Keratinocyte (primary cell): ENCODE data around the gene NOP14. TPM values are rescaled to one million over a fixed set of nuclear protein-coding genes. Genes with fewer than 3 reads are reported as not detected.
"Not testable (repeated sequence)": the region's sequence is repeated elsewhere in the genome, so short reads cannot be mapped to it uniquely, and the experiment has no call there.

Experiments
- DNase-seq: peaks from one replicate; pipeline ENCODE4 v3.0.0-alpha.2; 2011; ENCODE audit warnings: low read depth, missing footprints, low spot score
- FAIRE-seq: peaks from 2 replicates; lab custom pipeline; 2011; peaks lifted over from hg19 to GRCh38; lab: Jason Lieb, UNC
- H2AFZ ChIP-seq: 2 replicates; pipeline ENCODE4 v1.6.0; 2012; ENCODE audit warnings: low read length, control low read depth, inconsistent platforms; ENCODE audit not compliant: control insufficient read depth
- H3K27ac ChIP-seq: 2 replicates; pipeline ENCODE4 v1.5.1; 2011; ENCODE audit warnings: low read length; ENCODE audit not compliant: control insufficient read depth, insufficient read depth
- H3K27me3 ChIP-seq: 3 replicates; pipeline ENCODE4 v1.6.0; 2011; ENCODE audit warnings: low read length; ENCODE audit not compliant: control insufficient read depth, insufficient read depth; ENCODE audit errors: extremely low read depth
- H3K36me3 ChIP-seq, 2 experiments: 2 replicates in 1 of 2; 3 replicates in 1 of 2; pipeline ENCODE4 v1.5.1; 2011; ENCODE audit warnings: low read length in 2 of 2, mild to moderate bottlenecking in 1 of 2; ENCODE audit not compliant: control insufficient read depth in 2 of 2, insufficient read depth in 2 of 2; ENCODE audit errors: extremely low read depth in 1 of 2
- H3K4me1 ChIP-seq: 3 replicates; pipeline ENCODE4 v1.5.1; 2011; ENCODE audit warnings: low read length; ENCODE audit not compliant: control insufficient read depth, insufficient read depth; ENCODE audit errors: extremely low read depth
- H3K4me2 ChIP-seq: 3 replicates; pipeline ENCODE4 v1.6.0; 2011; ENCODE audit warnings: low read depth, low read length; ENCODE audit not compliant: control insufficient read depth, insufficient read depth; ENCODE audit errors: extremely low read depth
- H3K4me3 ChIP-seq, 3 experiments: fragments of 200-600 bp in 1 of 3; sonication (generic) in 1 of 3; 2 replicates in 2 of 3; 3 replicates in 1 of 3; pipeline ENCODE4 v1.5.1; 2011 to 2016; ENCODE audit warnings: low read length in 3 of 3, mild to moderate bottlenecking in 3 of 3, control low read depth in 2 of 3, inconsistent platforms in 1 of 3, low read depth in 1 of 3, mixed read lengths in 1 of 3, mixed run types in 1 of 3, moderate library complexity in 1 of 3; ENCODE audit not compliant: control insufficient read depth in 2 of 3, insufficient read depth in 2 of 3; ENCODE audit errors: extremely low read depth in 1 of 3
- H3K79me2 ChIP-seq: 2 replicates; pipeline ENCODE4 v1.6.0; 2012; ENCODE audit warnings: low read length; ENCODE audit not compliant: control insufficient read depth, insufficient read depth
- H3K9ac ChIP-seq: 3 replicates; pipeline ENCODE4 v1.6.0; 2011; ENCODE audit warnings: low read length; ENCODE audit not compliant: control insufficient read depth, insufficient read depth; ENCODE audit errors: extremely low read depth
- H3K9me1 ChIP-seq: 3 replicates; pipeline ENCODE4 v1.6.0; 2011; ENCODE audit warnings: low read length; ENCODE audit not compliant: control insufficient read depth, insufficient read depth; ENCODE audit errors: extremely low read depth
- H3K9me3 ChIP-seq: 2 replicates; pipeline ENCODE4 v1.5.1; 2012; ENCODE audit warnings: low read depth, low read length; ENCODE audit not compliant: control insufficient read depth
- H4K20me1 ChIP-seq: 3 replicates; pipeline ENCODE4 v1.6.0; 2011; ENCODE audit warnings: low read length; ENCODE audit not compliant: control insufficient read depth, insufficient read depth; ENCODE audit errors: extremely low read depth
- CTCF ChIP-seq, 3 experiments: IDR thresholded peaks in 1 of 3; conservative IDR thresholded peaks in 1 of 3; optimal IDR thresholded peaks in 1 of 3; 2 replicates in 2 of 3; 3 replicates in 1 of 3; pipeline versions ENCODE3 to v1.5.1; 2011; ENCODE audit warnings: low read length in 3 of 3, mild to moderate bottlenecking in 3 of 3, moderate library complexity in 2 of 3, control low read depth in 1 of 3, inconsistent platforms in 1 of 3; ENCODE audit not compliant: insufficient read depth in 2 of 3; ENCODE audit errors: extremely low read depth in 1 of 3
- EZH2 ChIP-seq: IDR thresholded peaks from one replicate; pipeline ENCODE4 v1.6.1; 2012; ENCODE audit warnings: inconsistent platforms, mild to moderate bottlenecking, low read length, moderate library complexity
- dilution Hi-C: fragments of 300-500 bp; cut with MboI; formaldehyde crosslinking; loops from one replicate; pipeline ENCODE4 v1.7.0; 2020; ENCODE audit warnings: low sequenced_read_pairs; ENCODE audit not compliant: extremely low pct_ligation_motif_present
- polyA plus RNA-seq, 5 experiments: library from polyadenylated mRNA; depleted of rRNA in 3 of 5; stranded (reverse) in 3 of 5; stranded (forward) in 1 of 5; unstranded in 1 of 5; fragments of >200 nt; gene quantifications; 1 replicate in 1 of 5; 2 replicates in 3 of 5; 3 replicates in 1 of 5; pipeline versions ENCODE4 v1.2.1 to v1.2.3, GENCODE V29; 2011 to 2012; ENCODE audit warnings: missing spikeins in 2 of 5, low read depth in 1 of 5, low replicate concordance in 1 of 5

Gene NOP14
- polyA plus RNA-seq, 1 donor (not counting 4 experiments of a cell fraction or from before 2014, with no cell fraction given), result 21.8 TPM

GRCh38 chr4:2916696-2917095 is 46.5 kb downstream of the NOP14 start:
- H3K79me2 ChIP-seq, FAIRE-seq, H3K9ac ChIP-seq, H3K4me1 ChIP-seq, H3K4me3 ChIP-seq, H3K4me2 ChIP-seq, H2AFZ ChIP-seq, H3K27ac ChIP-seq, H3K9me1 ChIP-seq, H3K9me3 ChIP-seq, H4K20me1 ChIP-seq, DNase-seq, H3K27me3 ChIP-seq, dilution Hi-C loops: not testable (repeated sequence)
- peaks cover 18 to 19% of the 10 kb centered on the region in 2 experiments for H3K36me3 ChIP-seq

- H3K79me2 ChIP-seq, result peaks cover 4% of the 10 kb centered on the region
- H3K9me3 ChIP-seq, result no peaks in the 10 kb centered on the region
- H3K9me1 ChIP-seq, result no peaks in the 10 kb centered on the region
- no peak overlapping the region for H3K4me2 ChIP-seq
- no peak for TF ChIP-seq EZH2
- no peak for TF ChIP-seq CTCF (optimal IDR thresholded peaks at IDR 0.05 in 1 of 3, IDR thresholded peaks at IDR 0.05 in 1 of 3, conservative IDR thresholded peaks at IDR 0.05 in 1 of 3; ENCODE audit: extremely low read depth in 1 of 3, insufficient read depth in 2 of 3, low read length in 3 of 3)
- H4K20me1 ChIP-seq, result no peaks in the 10 kb centered on the region
- no peaks in the 10 kb centered on the region for H3K27me3 ChIP-seq
- H3K36me3 ChIP-seq, result peaks cover 20 to 23% of the 10 kb centered on the region in 2 experiments
- H3K4me1 ChIP-seq, result no peaks in the 10 kb centered on the region
- H3K4me3 ChIP-seq, result no peak overlapping the region
- H3K9ac ChIP-seq, result no peak overlapping the region
- no peak overlapping the region for H2AFZ ChIP-seq
- DNase-seq (no peak), FAIRE-seq (no peak)
- H3K27ac ChIP-seq, result no peak overlapping the region
- dilution Hi-C loops, result no loop called here
Measured at GRCh38 chr4:2915789-2916188, 47.4 kb downstream of the NOP14 start.
